GM12878 (cell line): Measurements from ENCODE around the gene EHD4. TPM values are rescaled to one million over a fixed set of nuclear protein-coding genes. Genes with fewer than 3 reads are reported as not detected.

ENCODE experiments used
- ATF3 ChIP-seq: IDR thresholded peaks from 2 replicates; pipeline ENCODE4 v1.6.1; 2011; ENCODE audit warnings: low read depth, mild to moderate bottlenecking, low read length, moderate library complexity, borderline replicate concordance; ENCODE audit errors: extremely low read depth
- ATF7 ChIP-seq: fragments of 450-650 bp; IDR thresholded peaks from 2 replicates; pipeline ENCODE4 v1.6.1; 2016; ENCODE audit warnings: low read depth, mild to moderate bottlenecking
- BCL3 ChIP-seq: IDR thresholded peaks from 2 replicates; pipeline ENCODE4 v1.6.1; 2011; ENCODE audit warnings: borderline replicate concordance, low read depth, mild to moderate bottlenecking, moderate library complexity, low read length; ENCODE audit not compliant: insufficient read depth, poor library complexity, severe bottlenecking
- CBX3 ChIP-seq: fragments of 200-600 bp; sonication (generic); IDR thresholded peaks from 2 replicates; pipeline ENCODE4 v1.6.1; 2016; ENCODE audit warnings: low read depth, borderline replicate concordance
- CUX1 ChIP-seq: IDR thresholded peaks from 2 replicates; pipeline ENCODE4 v1.6.1; 2012; ENCODE audit warnings: improper control_type of control experiment, low read depth, low read length; ENCODE audit not compliant: insufficient replicate concordance
- LARP7 ChIP-seq: fragments of 450-650 bp; IDR thresholded peaks from 2 replicates; pipeline ENCODE4 v1.6.1; 2017; ENCODE audit warnings: mild to moderate bottlenecking
- MYC ChIP-seq: IDR thresholded peaks from 2 replicates; pipeline ENCODE4 v1.6.1; 2011; ENCODE audit warnings: mild to moderate bottlenecking, low read length, moderate library complexity, inconsistent platforms; ENCODE audit not compliant: insufficient read depth, insufficient replicate concordance, insufficient read length, severe bottlenecking
- RCOR1 ChIP-seq: conservative IDR thresholded peaks from 2 replicates; pipeline ENCODE4 v1.6.1; 2012; ENCODE audit warnings: low read depth, low read length, improper control_type of control experiment
- ZBTB33 ChIP-seq: fragments of 450-650 bp; IDR thresholded peaks from 2 replicates; pipeline ENCODE4 v1.6.1; 2017; ENCODE audit warnings: mild to moderate bottlenecking
- polyA plus RNA-seq, 11 experiments: library from polyadenylated mRNA; depleted of rRNA in 4 of 11; unstranded in 6 of 11; stranded (reverse) in 5 of 11; fragments of >200 nt; fragmentation: Nextera tagmentation in 4 of 11; fragmentation: Illumina TruSeq in 1 of 11; extraction: Ambion mirVana in 4 of 11; extraction: Trizol in 1 of 11; gene quantifications; 1 replicate in 1 of 11; 2 replicates in 10 of 11; pipeline versions ENCODE4 v1.2.1 to v1.2.3, GENCODE V29; 2011 to 2016; ENCODE audit warnings: inconsistent platforms in 2 of 11, missing spikeins in 2 of 11, low read depth in 1 of 11
- total RNA-seq, 4 experiments: library from RNA; depleted of rRNA in 3 of 4; stranded (reverse); fragments of >200 nt in 3 of 4; fragmentation: Illumina TruSeq in 1 of 4; extraction: Trizol in 1 of 4; gene quantifications; 2 replicates each; pipeline versions ENCODE4 v1.2.1 to v1.2.3, GENCODE V29; 2013 to 2021

The EHD4 gene
- total and polyA plus RNA-seq, 10 of the 15 experiments (the other 5 are each of a cell fraction or from before 2014, with no cell fraction given): 4.2 to 62.9 (median 44.7) TPM

GRCh38 chr15:41928637-41929620 lies 43.4 kb downstream of the EHD4 start (continued):
- TF ChIP-seq ZBTB33: no peak
- no peak for TF ChIP-seq RCOR1
- TF ChIP-seq BCL3: peak; percentile 75
- TF ChIP-seq ATF7: 0 out of 2 replicates have a peak, but pooled peaks have one; percentile 64
- TF ChIP-seq MYC: no peak
- TF ChIP-seq CBX3: no peak
- no peak for TF ChIP-seq ATF3
- 0 out of 2 replicates have a peak, but pooled peaks have one; percentile 14 for TF ChIP-seq LARP7
- TF ChIP-seq CUX1: peak; percentile 15
